ENCODE results near the gene RNU6-1.

GRCh38 chr15:67809441-67809840 lies 30.4 kb downstream of the RNU6-1 start:
- TF ChIP-seq CTCF (IDR thresholded peaks at IDR 0.05; ENCODE audit: low read length) (no peak), EZH2 (IDR thresholded peaks at IDR 0.05; ENCODE audit: borderline replicate concordance, low read length) (no peak)

Data from OCI-LY1 (cell line).